Activated CD4-positive, alpha-beta T cell treated with anti-CD3 and anti-CD28 coated beads for 36 hours (primary cell): ENCODE results near the gene ZNF469. TPM values are rescaled to one million over a fixed set of nuclear protein-coding genes. Genes with fewer than 3 reads are reported as not detected.
A peak's percentile ranks its signal among the peaks of the same experiment; 100 is the strongest.

Experiments
- ATAC-seq: fragments of 200-7000 bp; cut with Tn5 transposase; one replicate; pipeline ENCODE4 v1.10.0; 2021; ENCODE audit warnings: mild to moderate bottlenecking, moderate library complexity
- CTCF ChIA-PET: fragments of 350-600 bp; sonication (Branson Sonifier 250); formaldehyde crosslinking; loops from one replicate; lab custom pipeline; 2021; ENCODE audit warnings: antibody characterized with exemption; lab: Charles Lee
- POLR2A ChIA-PET: fragments of 350-600 bp; sonication (Branson Sonifier 250); formaldehyde crosslinking; loops from one replicate; lab custom pipeline; 2021; ENCODE audit warnings: antibody characterized with exemption, inconsistent platforms; lab: Charles Lee
- DNase-seq: peaks from one replicate; pipeline ENCODE4 v3.0.0-alpha.2; 2020
- H3K27ac Mint-ChIP-seq: one replicate; pipeline ENCODE4 v1.8.0; 2021; ENCODE audit warnings: mixed read lengths
- H3K27me3 Mint-ChIP-seq: one replicate; pipeline ENCODE4 v1.8.0; 2021; ENCODE audit warnings: mixed read lengths
- H3K36me3 Mint-ChIP-seq: one replicate; pipeline ENCODE4 v1.8.0; 2021; ENCODE audit warnings: low read depth, mixed read lengths
- H3K4me1 Mint-ChIP-seq: one replicate; pipeline ENCODE4 v1.8.0; 2021; ENCODE audit warnings: mixed read lengths
- H3K4me3 Mint-ChIP-seq: one replicate; pipeline ENCODE4 v1.8.0; 2021; ENCODE audit warnings: mild to moderate bottlenecking, moderate library complexity, mixed read lengths
- H3K9me3 Mint-ChIP-seq: one replicate; pipeline ENCODE4 v1.8.0; 2021; ENCODE audit warnings: low read depth, mixed read lengths
- intact Hi-C, 2 experiments: fragments of 100-400 bp; cut with DNase I in 1 of 2; cut with micrococcal nuclease in 1 of 2; formaldehyde crosslinking; loops; one replicate each; pipeline versions ENCODE4 v1.14.2 to v1.15.1; 2022 to 2024; cut with DNase I, micrococcal nuclease
- total RNA-seq, 2 experiments: library from RNA; stranded (reverse); gene quantifications; one replicate each; pipeline ENCODE4 v1.2.3, GENCODE V29; 2021

The ZNF469 gene
- total RNA-seq, 2 experiments from 2014 or later, result 0.39 to 0.50 TPM

- intact Hi-C loops, result loop anchor here in 1 of 2 experiments (10.0 kb wide), 2 partner anchors 236 to 656 kb away; no protein-coding TSS in a partner anchor
- POLR2A ChIA-PET, result interaction anchor here (0.6 to 0.7 kb wide), 2 partner anchors 45 to 340 kb away, joined by 3 read pairs; no protein-coding TSS in a partner anchor
- H3K4me3 Mint-ChIP-seq, result peak overlapping the region; percentile 38
- H3K27me3 Mint-ChIP-seq, result no peaks in the 10 kb centered on the region
- H3K4me1 Mint-ChIP-seq, result no peaks in the 10 kb centered on the region
- ATAC-seq, result peak; percentile 71
- CTCF ChIA-PET, result interaction anchor here (0.6 to 1.0 kb wide), 3 partner anchors 132 to 1164 kb away, joined by 3 to 4 read pairs (median 3); no protein-coding TSS in a partner anchor
- H3K27ac Mint-ChIP-seq, result no peak overlapping the region
- DNase-seq, result peak; percentile 65
- no peaks in the 10 kb centered on the region for H3K36me3 Mint-ChIP-seq
- H3K9me3 Mint-ChIP-seq, result no peaks in the 10 kb centered on the region
Observed at GRCh38 chr16:88430524-88431446, 48.0 kb downstream of the ZNF469 start.

GRCh38 chr16:88431651-88432050 lies 48.9 kb downstream of the ZNF469 start:
- intact Hi-C loops, result loop anchor here in 1 of 2 experiments (10.0 kb wide), 2 partner anchors 237 to 657 kb away; no protein-coding TSS in a partner anchor
- ATAC-seq (no peak), DNase-seq (no peak)
- Mint-ChIP-seq H3K4me1 (no peaks in the 10 kb centered on the region), H3K27me3 (no peaks in the 10 kb centered on the region), H3K27ac (no peak overlapping the region), H3K9me3 (no peaks in the 10 kb centered on the region), H3K36me3 (no peaks in the 10 kb centered on the region), H3K4me3 (peak overlapping the region; percentile 26)
- CTCF ChIA-PET, result no interaction called here
- POLR2A ChIA-PET, result no interaction called here

- no peak for ATAC-seq
- no peaks in the 10 kb centered on the region for H3K9me3 Mint-ChIP-seq
- intact Hi-C loops, result loop anchor here in 1 of 2 experiments (10.0 kb wide), 2 partner anchors 237 to 657 kb away; no protein-coding TSS in a partner anchor
- H3K36me3 Mint-ChIP-seq, result no peaks in the 10 kb centered on the region
- DNase-seq, result no peak
- H3K4me1 Mint-ChIP-seq, result no peaks in the 10 kb centered on the region
- ChIA-PET POLR2A (no interaction called here), CTCF (interaction anchor here (0.7 kb wide), 1 partner anchor 831 kb away, joined by 3 read pairs; no protein-coding TSS in a partner anchor)
- H3K4me3 Mint-ChIP-seq, result peak overlapping the region; percentile 15
- H3K27me3 Mint-ChIP-seq, result no peaks in the 10 kb centered on the region
- H3K27ac Mint-ChIP-seq, result no peak overlapping the region
Observed at GRCh38 chr16:88432174-88432573, 49.4 kb downstream of the ZNF469 start.

Other genes starting within 250 kb of the ZNF469 start
- 10 to 100 TPM in 1 of 2 experiments, 1 to 10 TPM in 1; 9.9 to 12.6 TPM for gene ZFPM1, start 70.3 kb downstream of the ZNF469 start, total RNA-seq
- gene ZC3H18, start 187.4 kb downstream of the ZNF469 start, total RNA-seq, result 10 to 100 TPM; 70.0 to 76.4 TPM